H9 (cell line): ENCODE results near the gene MATN4. TPM values are rescaled to one million over a fixed set of nuclear protein-coding genes. Genes with fewer than 3 reads are reported as not detected.

Source experiments
- DNase-seq: peaks from one replicate; pipeline ENCODE4 v3.0.0-alpha.2; 2017
- H2AFZ ChIP-seq: one replicate; pipeline ENCODE4 v1.6.1; 2013; ENCODE audit warnings: mild to moderate bottlenecking, low read length, control low read depth, moderate library complexity
- H2AK5ac ChIP-seq: 2 replicates; pipeline ENCODE4 v1.6.1; 2013; ENCODE audit warnings: low read length, control low read depth, mixed read lengths; ENCODE audit not compliant: insufficient read length
- H2BK120ac ChIP-seq: one replicate; pipeline ENCODE4 v1.6.1; 2013; ENCODE audit warnings: low read depth, mild to moderate bottlenecking, low read length, control low read depth, inconsistent platforms; ENCODE audit not compliant: poor library complexity, severe bottlenecking
- H2BK12ac ChIP-seq: 2 replicates; pipeline ENCODE4 v1.6.1; 2013; ENCODE audit warnings: low read length, control low read depth, mixed read lengths, low read depth; ENCODE audit not compliant: insufficient read length
- H2BK15ac ChIP-seq: 2 replicates; pipeline ENCODE4 v1.6.1; 2013; ENCODE audit warnings: low read depth, low read length, control low read depth
- H2BK20ac ChIP-seq: one replicate; pipeline ENCODE4 v1.6.1; 2013; ENCODE audit warnings: low read depth, mild to moderate bottlenecking, low read length, control low read depth, inconsistent platforms; ENCODE audit not compliant: poor library complexity, severe bottlenecking
- H2BK5ac ChIP-seq: 2 replicates; pipeline ENCODE4 v1.6.1; 2013; ENCODE audit warnings: low read length, control low read depth, mixed read lengths; ENCODE audit not compliant: insufficient read length
- H3K14ac ChIP-seq: 2 replicates; pipeline ENCODE4 v1.6.1; 2013; ENCODE audit warnings: low read length, control low read depth; ENCODE audit not compliant: insufficient read depth
- H3K18ac ChIP-seq: 2 replicates; pipeline ENCODE4 v1.6.1; 2013; ENCODE audit warnings: low read depth, mild to moderate bottlenecking, mixed read lengths, low read length, control low read depth; ENCODE audit not compliant: insufficient read length
- H3K23ac ChIP-seq: 2 replicates; pipeline ENCODE4 v1.6.1; 2013; ENCODE audit warnings: low read length, control low read depth, mixed read lengths, low read depth; ENCODE audit not compliant: insufficient read length
- H3K23me2 ChIP-seq: 2 replicates; pipeline ENCODE4 v1.6.1; 2013; ENCODE audit warnings: low read depth, mild to moderate bottlenecking, mixed read lengths, low read length, control low read depth; ENCODE audit not compliant: insufficient read length, poor library complexity, severe bottlenecking
- H3K27ac ChIP-seq: 2 replicates; pipeline ENCODE4 v1.5.1; 2013; ENCODE audit warnings: low read length, control low read depth, mixed read lengths, low read depth; ENCODE audit not compliant: insufficient read length
- H3K27me3 ChIP-seq: 2 replicates; pipeline ENCODE4 v1.6.1; 2013; ENCODE audit warnings: low read length, control low read depth, inconsistent platforms; ENCODE audit not compliant: insufficient read depth
- H3K4ac ChIP-seq: 2 replicates; pipeline ENCODE4 v1.6.1; 2013; ENCODE audit warnings: low read depth, mild to moderate bottlenecking, control low read depth, inconsistent platforms, low read length, moderate library complexity
- H3K4me1 ChIP-seq: 2 replicates; pipeline ENCODE4 v1.6.1; 2013; ENCODE audit warnings: low read length, control low read depth, inconsistent platforms; ENCODE audit not compliant: insufficient read depth
- H3K4me2 ChIP-seq: 2 replicates; pipeline ENCODE4 v1.6.1; 2013; ENCODE audit warnings: low read length, control low read depth, mixed read lengths; ENCODE audit not compliant: insufficient read length, insufficient read depth
- H3K56ac ChIP-seq: 2 replicates; pipeline ENCODE4 v1.6.1; 2013; ENCODE audit warnings: low read depth, mild to moderate bottlenecking, mixed read lengths, low read length, control low read depth; ENCODE audit not compliant: insufficient read length
- H3K79me1 ChIP-seq: 2 replicates; pipeline ENCODE4 v1.6.1; 2013; ENCODE audit warnings: low read depth, mild to moderate bottlenecking, moderate library complexity, low read length, control low read depth, inconsistent platforms; ENCODE audit not compliant: insufficient read depth, poor library complexity, severe bottlenecking
- H3K79me2 ChIP-seq: 2 replicates; pipeline ENCODE4 v1.6.1; 2013; ENCODE audit warnings: low read length, control low read depth, inconsistent platforms; ENCODE audit not compliant: insufficient read depth
- H3K9ac ChIP-seq: 2 replicates; pipeline ENCODE4 v1.6.1; 2013; ENCODE audit warnings: low read length, control low read depth, mixed read lengths; ENCODE audit not compliant: insufficient read length; ENCODE audit errors: extremely low read depth
- H3K9me3 ChIP-seq: one replicate; pipeline ENCODE4 v1.6.1; 2013; ENCODE audit warnings: low read depth, low read length, inconsistent platforms; ENCODE audit not compliant: control insufficient read depth
- H3T11ph ChIP-seq: one replicate; pipeline ENCODE4 v1.6.1; 2013; ENCODE audit warnings: mild to moderate bottlenecking, low read length, control low read depth, inconsistent platforms
- H4K20me1 ChIP-seq: one replicate; pipeline ENCODE4 v1.6.1; 2013; ENCODE audit not compliant: control insufficient read depth, insufficient read length, insufficient read depth
- H4K5ac ChIP-seq: 2 replicates; pipeline ENCODE4 v1.6.1; 2013; ENCODE audit warnings: low read depth, mild to moderate bottlenecking, mixed read lengths, low read length, control low read depth; ENCODE audit not compliant: insufficient read length
- H4K8ac ChIP-seq: replicated peaks from 2 replicates; pipeline ENCODE4 v1.6.1; 2013; ENCODE audit warnings: low read length, control low read depth, mixed read lengths, low read depth; ENCODE audit not compliant: insufficient read length
- H4K91ac ChIP-seq: 2 replicates; pipeline ENCODE4 v1.6.1; 2013; ENCODE audit warnings: low read depth, mild to moderate bottlenecking, moderate library complexity, mixed read lengths, low read length, control low read depth; ENCODE audit not compliant: insufficient read length
- H3K27ac Mint-ChIP-seq, 3 experiments: 2 replicates in 2 of 3; 3 replicates in 1 of 3; pipeline ENCODE4 v1.8.0; 2020 to 2021; ENCODE audit warnings: mixed read lengths in 3 of 3, mild to moderate bottlenecking in 1 of 3, moderate library complexity in 1 of 3
- H3K27me3 Mint-ChIP-seq: 2 replicates; pipeline ENCODE4 v1.8.0; 2021; ENCODE audit warnings: low read depth, mild to moderate bottlenecking, moderate library complexity, mixed read lengths
- H3K36me3 Mint-ChIP-seq, 3 experiments: 2 replicates in 2 of 3; 3 replicates in 1 of 3; pipeline ENCODE4 v1.8.0; 2020 to 2021; ENCODE audit warnings: low read depth in 3 of 3, mixed read lengths in 3 of 3; ENCODE audit not compliant: insufficient read depth in 1 of 3
- H3K4me1 Mint-ChIP-seq, 2 experiments: 2 replicates each; pipeline ENCODE4 v1.8.0; 2020; ENCODE audit warnings: mixed read lengths in 2 of 2
- H3K4me3 Mint-ChIP-seq, 2 experiments: 2 replicates in 1 of 2; 3 replicates in 1 of 2; pipeline ENCODE4 v1.8.0; 2020 to 2021; ENCODE audit warnings: mild to moderate bottlenecking in 2 of 2, mixed read lengths in 2 of 2, moderate library complexity in 1 of 2
- H3K9me3 Mint-ChIP-seq, 2 experiments: 2 replicates in 1 of 2; 3 replicates in 1 of 2; pipeline ENCODE4 v1.8.0; 2020; ENCODE audit warnings: mild to moderate bottlenecking in 2 of 2, mixed read lengths in 2 of 2, moderate library complexity in 1 of 2
- WGBS: extraction: QIAGEN DNeasy Blood & Tissue Kit; methylation state at CpG from one replicate; pipeline ENCODE4 v1.1.7; 2013; ENCODE audit warnings: missing lambda C conversion rate, low lambda C conversion rate, mixed read lengths; ENCODE audit not compliant: insufficient read length; ENCODE audit errors: extremely low coverage; 5-methylcytosine and 5-hydroxymethylcytosine counted together
- total RNA-seq: library from RNA; stranded (reverse); gene quantifications from 2 replicates; pipeline ENCODE4 v1.2.1, GENCODE V29; 2021
- TF ChIP-seq, protein P1 (sequence below): fragments of 200-600 bp; sonication (generic); conservative IDR thresholded peaks from 3 replicates; pipeline ENCODE4 v1.8.0; 2021; ENCODE audit warnings: antibody characterized with exemption, mild to moderate bottlenecking

Gene MATN4
- total RNA-seq, 1 experiment from 2014 or later: 0.11 TPM

GRCh38 chr20:45251884-45252560 is 56.1 kb downstream of the MATN4 start:
- no peak overlapping the region for H3K56ac ChIP-seq
- H2AK5ac ChIP-seq: no peak overlapping the region
- H2AFZ ChIP-seq: no peak overlapping the region
- TF ChIP-seq, protein P1, sequence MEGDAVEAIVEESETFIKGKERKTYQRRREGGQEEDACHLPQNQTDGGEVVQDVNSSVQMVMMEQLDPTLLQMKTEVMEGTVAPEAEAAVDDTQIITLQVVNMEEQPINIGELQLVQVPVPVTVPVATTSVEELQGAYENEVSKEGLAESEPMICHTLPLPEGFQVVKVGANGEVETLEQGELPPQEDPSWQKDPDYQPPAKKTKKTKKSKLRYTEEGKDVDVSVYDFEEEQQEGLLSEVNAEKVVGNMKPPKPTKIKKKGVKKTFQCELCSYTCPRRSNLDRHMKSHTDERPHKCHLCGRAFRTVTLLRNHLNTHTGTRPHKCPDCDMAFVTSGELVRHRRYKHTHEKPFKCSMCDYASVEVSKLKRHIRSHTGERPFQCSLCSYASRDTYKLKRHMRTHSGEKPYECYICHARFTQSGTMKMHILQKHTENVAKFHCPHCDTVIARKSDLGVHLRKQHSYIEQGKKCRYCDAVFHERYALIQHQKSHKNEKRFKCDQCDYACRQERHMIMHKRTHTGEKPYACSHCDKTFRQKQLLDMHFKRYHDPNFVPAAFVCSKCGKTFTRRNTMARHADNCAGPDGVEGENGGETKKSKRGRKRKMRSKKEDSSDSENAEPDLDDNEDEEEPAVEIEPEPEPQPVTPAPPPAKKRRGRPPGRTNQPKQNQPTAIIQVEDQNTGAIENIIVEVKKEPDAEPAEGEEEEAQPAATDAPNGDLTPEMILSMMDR: no peak
- no peak for DNase-seq
- Mint-ChIP-seq H3K4me3 (no peak overlapping the region), H3K9me3 (no peaks in the 10 kb centered on the region), H3K36me3 (no peaks in the 10 kb centered on the region), H3K27ac (no peak overlapping the region), H3K4me1 (no peaks in the 10 kb centered on the region), H3K27me3 (peaks cover 25% of the 10 kb centered on the region)
- H4K91ac ChIP-seq: no peak overlapping the region
- no peak overlapping the region for H3K27ac ChIP-seq
- no peak overlapping the region for H3T11ph ChIP-seq
- no peak overlapping the region for H3K23ac ChIP-seq
- H3K14ac ChIP-seq: no peak overlapping the region
- H2BK15ac ChIP-seq: no peak overlapping the region
- no peak overlapping the region for H3K4me2 ChIP-seq
- H3K79me1 ChIP-seq: no peaks in the 10 kb centered on the region
- H3K9me3 ChIP-seq: no peaks in the 10 kb centered on the region
- no peak overlapping the region for H4K5ac ChIP-seq
- no peaks in the 10 kb centered on the region for H4K20me1 ChIP-seq
- H3K9ac ChIP-seq: no peak overlapping the region
- no peaks in the 10 kb centered on the region for H3K79me2 ChIP-seq
- H2BK5ac ChIP-seq: no peak overlapping the region
- H2BK12ac ChIP-seq: no peak overlapping the region
- H3K4me1 ChIP-seq: no peaks in the 10 kb centered on the region
- WGBS: no CpG with 5 or more reads among the region's 5 CpGs
- no peak overlapping the region for H3K4ac ChIP-seq
- H2BK20ac ChIP-seq: no peak overlapping the region
- no peaks in the 10 kb centered on the region for H3K27me3 ChIP-seq
- H3K23me2 ChIP-seq: no peaks in the 10 kb centered on the region
- H3K18ac ChIP-seq: no peak overlapping the region
- H2BK120ac ChIP-seq: no peak overlapping the region
- no peak overlapping the region for H4K8ac ChIP-seq
